Effector memory CD4-positive, alpha-beta T cell (primary cell): ENCODE results near the gene TCERG1.

Experiments used
- DNase-seq, 3 donors: peaks; one replicate each; pipeline ENCODE4 v3.0.0-alpha.2; 2020
- H3K27ac ChIP-seq: 2 replicates; pipeline ENCODE4 v1.7.0; 2013; ENCODE audit warnings: mild to moderate bottlenecking, low read length, moderate library complexity; ENCODE audit not compliant: insufficient read depth, poor library complexity, severe bottlenecking
- H3K27me3 ChIP-seq: replicated peaks from 2 replicates; pipeline ENCODE4 v1.7.0; 2013; ENCODE audit warnings: mild to moderate bottlenecking, low read length; ENCODE audit not compliant: insufficient read depth, control insufficient read depth, poor library complexity, severe bottlenecking
- H3K36me3 ChIP-seq: 2 replicates; pipeline ENCODE4 v1.7.0; 2013; ENCODE audit warnings: mild to moderate bottlenecking, low read length, moderate library complexity; ENCODE audit not compliant: control insufficient read depth, insufficient read depth
- H3K4me1 ChIP-seq: 2 replicates; pipeline ENCODE4 v1.7.0; 2013; ENCODE audit warnings: low read length, mild to moderate bottlenecking; ENCODE audit not compliant: control insufficient read depth, insufficient read depth, poor library complexity, severe bottlenecking
- H3K4me3 ChIP-seq: 2 replicates; pipeline ENCODE4 v1.7.0; 2013; ENCODE audit warnings: low read length, low read depth, mild to moderate bottlenecking; ENCODE audit not compliant: insufficient read depth, poor library complexity, severe bottlenecking
- H3K9me3 ChIP-seq: 2 replicates; pipeline ENCODE4 v1.7.0; 2013; ENCODE audit warnings: mild to moderate bottlenecking, low read length, moderate library complexity; ENCODE audit not compliant: control insufficient read depth

Gene TCERG1

DNA sequence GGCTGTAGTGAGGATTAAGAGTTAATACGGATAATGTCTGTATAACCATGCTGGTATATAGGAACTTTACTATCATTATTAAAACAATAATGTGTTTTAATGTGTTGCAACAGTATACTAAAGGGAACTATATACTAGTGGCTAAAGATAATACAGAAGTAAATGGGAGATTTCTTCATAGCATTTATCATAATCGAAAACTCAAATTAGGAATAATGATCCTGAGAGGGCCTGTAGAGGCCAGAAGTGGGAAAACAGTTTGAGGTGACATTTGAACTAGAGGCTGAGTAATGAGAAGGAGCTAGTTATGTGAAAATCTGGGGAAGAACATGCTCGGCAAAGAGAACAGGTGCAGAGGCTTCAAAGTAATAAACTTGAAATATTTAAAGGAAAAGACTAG, 2.9 kb downstream of the TCERG1 start:
- peaks cover 1% of the 10 kb centered on the region for H3K36me3 ChIP-seq
- no peak overlapping the region for H3K27ac ChIP-seq
- peaks cover 2% of the 10 kb centered on the region for H3K4me1 ChIP-seq
- no peaks in the 10 kb centered on the region for H3K27me3 ChIP-seq
- H3K9me3 ChIP-seq: no peaks in the 10 kb centered on the region
- DNase-seq: no peak
- no peak overlapping the region for H3K4me3 ChIP-seq

DNA sequence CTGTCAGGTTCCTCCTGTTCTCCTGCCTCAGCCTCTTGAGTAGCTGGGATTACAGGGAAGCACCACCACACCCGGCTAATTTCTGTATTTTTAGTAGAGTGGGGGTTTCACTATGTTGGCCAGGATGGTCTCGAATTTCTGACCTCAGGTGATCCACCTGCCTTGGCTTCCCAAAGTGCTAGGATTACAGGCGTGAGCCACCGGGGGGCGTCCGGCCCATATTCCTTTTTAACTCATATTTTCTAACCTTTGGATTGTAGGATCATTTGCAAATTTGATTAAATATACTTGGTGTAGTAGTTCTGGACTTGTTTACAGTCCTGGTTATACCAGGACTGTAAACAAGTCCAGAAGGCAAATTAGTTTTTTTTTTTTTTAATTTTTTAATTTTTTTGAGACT, 4.3 kb downstream of the TCERG1 start:
- DNase-seq: no peak
- H3K27ac ChIP-seq: no peak overlapping the region
- H3K9me3 ChIP-seq: no peaks in the 10 kb centered on the region
- H3K4me1 ChIP-seq: peaks cover 2% of the 10 kb centered on the region
- peaks cover 15% of the 10 kb centered on the region for H3K36me3 ChIP-seq
- H3K4me3 ChIP-seq: no peak overlapping the region
- H3K27me3 ChIP-seq: no peaks in the 10 kb centered on the region

DNA sequence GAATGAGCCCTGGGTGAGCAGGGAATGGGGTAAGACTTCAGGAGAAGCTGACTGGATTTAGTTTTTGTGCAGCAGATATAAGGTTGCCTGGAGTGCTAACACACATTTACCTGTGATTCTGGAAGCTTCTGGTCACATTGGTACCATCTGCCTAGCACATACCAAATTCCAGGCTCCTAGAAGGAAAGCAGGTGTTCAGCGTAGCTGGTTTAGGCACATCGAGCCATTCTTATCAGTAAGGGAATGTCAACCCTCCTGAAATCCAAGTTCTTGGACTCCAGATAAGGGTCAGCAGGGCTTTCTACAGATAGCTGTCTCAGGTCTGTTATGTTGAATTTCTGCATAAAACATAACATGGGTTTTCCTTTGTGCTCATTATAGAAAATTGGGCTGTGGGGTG, 10.3 kb downstream of the TCERG1 start:
- no peak for DNase-seq
- Histone ChIP-seq H3K27me3 (no peaks in the 10 kb centered on the region), H3K4me3 (no peak overlapping the region), H3K9me3 (no peaks in the 10 kb centered on the region), H3K27ac (no peak overlapping the region), H3K4me1 (no peaks in the 10 kb centered on the region), H3K36me3 (peaks cover 65% of the 10 kb centered on the region)

DNA sequence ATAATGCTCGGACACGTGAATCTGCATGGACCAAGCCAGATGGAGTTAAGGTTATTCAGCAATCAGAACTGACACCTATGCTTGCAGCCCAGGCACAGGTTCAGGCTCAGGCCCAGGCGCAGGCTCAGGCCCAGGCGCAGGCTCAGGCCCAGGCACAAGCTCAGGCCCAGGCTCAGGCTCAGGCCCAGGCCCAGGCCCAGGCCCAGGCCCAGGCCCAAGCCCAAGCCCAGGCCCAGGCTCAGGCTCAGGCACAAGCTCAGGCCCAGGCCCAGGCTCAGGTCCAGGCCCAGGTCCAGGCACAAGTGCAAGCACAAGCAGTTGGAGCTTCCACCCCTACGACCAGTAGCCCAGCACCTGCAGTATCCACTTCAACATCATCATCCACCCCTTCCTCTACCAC, 11.8 kb downstream of the TCERG1 start:
- peaks cover 79% of the 10 kb centered on the region for H3K36me3 ChIP-seq

DNA sequence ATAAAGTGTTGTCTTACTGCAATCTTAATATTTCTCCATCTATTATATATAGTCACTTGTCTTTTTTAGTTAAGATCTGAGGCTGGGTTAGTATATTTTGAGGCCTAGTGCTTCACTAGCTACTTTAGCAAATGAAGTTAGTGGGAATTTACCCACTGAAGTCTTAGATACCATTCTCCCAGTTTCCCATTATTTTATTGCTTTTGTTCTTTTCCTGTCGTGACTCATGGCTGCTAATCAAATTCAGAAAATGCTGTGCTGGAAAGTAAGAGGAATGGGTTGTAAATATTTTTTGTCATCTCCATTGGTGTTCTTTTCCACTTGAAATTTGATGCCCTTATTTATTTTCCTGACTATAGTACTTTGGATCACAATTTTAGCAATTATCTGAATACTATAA, 14.2 kb downstream of the TCERG1 start:
- DNase-seq: no peak
- Histone ChIP-seq H3K27ac (no peak overlapping the region), H3K36me3 (peaks cover 80% of the 10 kb centered on the region), H3K27me3 (no peaks in the 10 kb centered on the region), H3K4me1 (no peaks in the 10 kb centered on the region), H3K4me3 (no peak overlapping the region), H3K9me3 (no peaks in the 10 kb centered on the region)

More for the DNA sequence above, 11.8 kb downstream of the TCERG1 start:
- Histone ChIP-seq H3K9me3 (no peaks in the 10 kb centered on the region), H3K27ac (no peak overlapping the region), H3K4me3 (no peak overlapping the region), H3K4me1 (no peaks in the 10 kb centered on the region), H3K27me3 (no peaks in the 10 kb centered on the region)
- DNase-seq: no peak

DNA sequence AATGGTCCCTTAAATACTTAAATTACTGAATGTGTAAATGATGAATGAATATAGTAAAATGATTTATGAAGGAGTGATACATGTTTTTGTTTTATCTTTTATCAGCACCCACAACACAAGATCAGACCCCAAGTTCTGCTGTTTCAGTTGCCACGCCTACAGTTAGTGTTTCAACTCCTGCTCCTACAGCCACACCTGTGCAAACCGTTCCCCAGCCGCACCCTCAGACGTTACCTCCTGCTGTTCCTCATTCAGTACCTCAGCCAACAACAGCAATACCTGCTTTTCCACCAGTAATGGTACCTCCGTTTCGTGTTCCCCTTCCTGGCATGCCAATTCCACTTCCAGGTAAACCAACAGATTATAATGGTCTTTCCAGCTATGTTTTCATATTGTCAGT, 16.3 kb downstream of the TCERG1 start:
- DNase-seq: no peak
- Histone ChIP-seq H3K4me3 (no peak overlapping the region), H3K4me1 (no peaks in the 10 kb centered on the region), H3K27me3 (no peaks in the 10 kb centered on the region), H3K36me3 (peaks cover 72% of the 10 kb centered on the region), H3K9me3 (no peaks in the 10 kb centered on the region), H3K27ac (no peak overlapping the region)

DNA sequence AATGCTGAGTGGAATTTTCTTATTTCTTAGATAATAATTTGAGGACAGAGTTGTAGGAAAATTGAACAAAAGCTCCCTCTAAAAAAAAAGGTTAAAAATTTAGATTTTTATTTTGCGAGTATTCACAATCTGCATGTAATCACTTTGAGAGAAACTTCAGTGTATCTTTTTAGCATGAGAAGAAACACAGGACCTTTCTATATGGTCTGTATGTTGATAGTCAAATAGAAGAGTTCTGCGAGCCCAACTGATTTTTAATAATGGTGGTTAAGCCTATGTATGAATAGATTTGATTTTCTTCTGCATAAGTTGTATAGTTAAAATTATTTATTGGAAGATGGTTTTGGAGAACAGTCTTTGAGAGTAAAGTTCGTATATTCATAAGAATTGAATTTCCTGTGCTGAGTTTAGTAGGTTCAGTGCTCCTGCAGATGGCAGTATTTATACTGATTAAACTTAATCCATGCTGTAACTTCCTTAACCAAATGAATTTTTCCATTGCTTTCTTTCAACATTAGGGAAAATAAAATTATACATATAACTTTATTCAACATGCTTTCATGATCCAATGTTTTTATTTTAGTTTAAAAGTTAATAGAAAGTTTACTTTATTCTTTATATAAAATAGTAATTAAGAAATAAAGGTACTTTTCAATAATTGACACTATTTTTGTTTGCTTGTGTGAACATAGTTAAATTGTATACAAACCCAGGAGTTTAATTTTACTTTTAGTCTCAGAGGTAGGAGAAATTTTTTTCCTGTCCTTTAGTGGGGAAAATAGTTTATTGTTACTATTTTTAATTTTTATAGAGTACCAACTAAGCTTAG, 19.6 kb downstream of the TCERG1 start:
- H3K4me1 ChIP-seq: no peaks in the 10 kb centered on the region

DNA sequence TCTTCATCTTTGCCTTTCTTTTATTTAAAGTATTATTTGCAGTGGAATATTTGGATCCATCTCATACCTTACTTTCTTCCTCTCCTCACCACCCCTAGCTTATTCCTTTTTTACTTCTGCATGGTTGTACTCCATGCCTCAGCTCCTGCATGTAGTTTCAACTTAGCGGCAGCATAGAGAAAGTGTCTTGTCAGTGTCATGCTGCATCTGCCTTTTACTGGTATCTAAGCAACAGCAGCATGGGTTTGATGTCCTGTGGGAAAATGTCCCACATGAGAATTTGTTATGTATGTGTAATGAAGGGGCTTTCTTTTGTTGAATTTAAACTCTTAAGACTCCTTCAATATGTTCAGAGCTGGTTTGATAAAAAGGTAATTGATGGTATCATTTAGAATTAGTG, 20.6 kb downstream of the TCERG1 start:
- H3K4me3 ChIP-seq: no peak overlapping the region
- H3K4me1 ChIP-seq: no peaks in the 10 kb centered on the region
- no peaks in the 10 kb centered on the region for H3K9me3 ChIP-seq
- no peak overlapping the region for H3K27ac ChIP-seq
- no peaks in the 10 kb centered on the region for H3K27me3 ChIP-seq
- no peak for DNase-seq
- H3K36me3 ChIP-seq: peaks cover 66% of the 10 kb centered on the region

More for the DNA sequence above, 19.6 kb downstream of the TCERG1 start:
- H3K36me3 ChIP-seq: peaks cover 65% of the 10 kb centered on the region
- no peaks in the 10 kb centered on the region for H3K9me3 ChIP-seq
- no peak overlapping the region for H3K4me3 ChIP-seq
- no peaks in the 10 kb centered on the region for H3K27me3 ChIP-seq
- H3K27ac ChIP-seq: no peak overlapping the region
- DNase-seq: no peak

DNA sequence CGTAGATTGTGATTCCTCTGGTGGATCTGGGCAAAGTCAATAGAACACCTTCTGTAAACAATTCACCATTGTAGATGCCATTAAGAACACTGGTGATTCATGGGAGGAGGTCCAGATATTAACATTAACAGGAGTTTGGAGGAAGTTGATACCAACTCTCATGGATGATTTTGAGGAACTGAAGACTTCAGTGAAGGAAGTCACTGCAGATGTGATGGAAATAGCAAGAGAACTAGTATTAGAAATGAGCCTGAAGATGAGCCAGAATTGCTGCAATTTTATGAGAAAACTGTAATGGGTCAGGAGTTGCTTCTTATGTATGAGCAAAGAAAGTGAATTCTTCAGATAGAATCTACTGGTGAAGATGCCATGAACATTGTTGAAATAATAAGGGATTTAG, 26.9 kb downstream of the TCERG1 start:
- Histone ChIP-seq H3K36me3 (peaks cover 49% of the 10 kb centered on the region), H3K4me1 (no peaks in the 10 kb centered on the region), H3K27me3 (no peaks in the 10 kb centered on the region), H3K4me3 (no peak overlapping the region), H3K27ac (no peak overlapping the region), H3K9me3 (no peaks in the 10 kb centered on the region)
- DNase-seq: no peak

DNA sequence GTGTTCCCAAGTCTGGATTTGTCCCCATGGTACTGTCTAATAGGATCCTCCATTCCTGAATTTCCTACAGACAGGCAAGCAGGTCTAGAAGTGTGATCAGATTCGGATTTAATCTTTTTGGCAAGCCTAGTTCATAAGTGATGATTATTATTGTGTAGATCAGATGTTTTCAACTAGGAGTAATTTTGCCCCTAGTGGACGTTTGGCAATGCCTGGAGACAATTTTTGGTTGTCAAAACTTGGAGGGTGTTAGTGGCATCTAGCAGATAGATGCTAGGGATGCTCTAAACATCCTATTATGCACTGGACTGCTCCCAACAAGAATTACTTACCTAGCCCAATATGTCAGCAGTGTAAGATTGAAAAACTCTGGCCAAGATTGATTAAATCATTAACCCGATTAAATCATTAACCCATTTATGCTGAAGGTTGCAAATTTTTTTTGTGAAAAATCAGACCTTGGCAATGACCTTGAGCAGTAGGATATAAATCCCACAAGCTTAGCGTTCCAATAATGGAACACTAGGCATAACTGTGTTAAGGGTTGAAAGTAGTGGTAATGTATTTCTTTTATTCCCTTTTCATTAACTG, 28.2 kb downstream of the TCERG1 start:
- no peak for DNase-seq
- no peaks in the 10 kb centered on the region for H3K4me1 ChIP-seq
- H3K9me3 ChIP-seq: no peaks in the 10 kb centered on the region
- no peak overlapping the region for H3K4me3 ChIP-seq
- H3K36me3 ChIP-seq: peaks cover 47% of the 10 kb centered on the region
- H3K27ac ChIP-seq: no peak overlapping the region
- H3K27me3 ChIP-seq: no peaks in the 10 kb centered on the region
